Panc1 (cell line): ENCODE results near the gene EPHA7. TPM values are rescaled to one million over a fixed set of nuclear protein-coding genes. Genes with fewer than 3 reads are reported as not detected.

Source experiments
- ATAC-seq: fragments of 200-7000 bp; cut with Tn5 transposase; 2 replicates; pipeline ENCODE4 v1.9.1; 2020; ENCODE audit warnings: mild to moderate bottlenecking, moderate library complexity
- BruUV-seq: library from RNA; stranded (reverse); fragments of 400-500 nt; replicated peaks from 2 replicates; lab custom pipeline; 2021; lab: Mats Ljungman, UMichigan
- CTCF ChIA-PET: fragments of 300-600 bp; sonication (Branson Sonifier 250); formaldehyde crosslinking; loops from one replicate; lab custom pipeline; 2022; ENCODE audit warnings: antibody characterized with exemption; lab: Charles Lee
- POLR2A ChIA-PET: fragments of 300-600 bp; sonication (Branson Sonifier 250); formaldehyde crosslinking; loops from one replicate; lab custom pipeline; 2022; ENCODE audit warnings: antibody characterized with exemption; lab: Charles Lee
- DNase-seq: peaks from one replicate; pipeline ENCODE4 v3.0.0-alpha.2; 2010; ENCODE audit warnings: low read depth, low spot score
- H3K27ac ChIP-seq: 2 replicates; pipeline ENCODE4 v1.5.1; 2011; ENCODE audit warnings: mild to moderate bottlenecking, low read length, inconsistent platforms
- H3K27me3 ChIP-seq: fragments of 200-500 bp; sonication (Bioruptor generic); 2 replicates; pipeline ENCODE4 v1.6.0; 2014; ENCODE audit warnings: low read length, inconsistent platforms; ENCODE audit not compliant: control insufficient read depth, insufficient read depth
- H3K36me3 ChIP-seq: fragments of 200-500 bp; sonication (Bioruptor generic); 2 replicates; pipeline ENCODE4 v1.5.1; 2014; ENCODE audit warnings: inconsistent platforms, mild to moderate bottlenecking, low read length, moderate library complexity; ENCODE audit not compliant: control insufficient read depth, insufficient read depth
- H3K4me1 ChIP-seq: 2 replicates; pipeline ENCODE4 v1.5.1; 2011; ENCODE audit warnings: inconsistent platforms, mild to moderate bottlenecking, low read length, moderate library complexity; ENCODE audit not compliant: control insufficient read depth, insufficient read depth
- H3K4me3 ChIP-seq, 2 experiments: 2 replicates each; pipeline ENCODE4 v1.5.1; 2011 to 2012; ENCODE audit warnings: low read depth in 2 of 2, low read length in 2 of 2, mild to moderate bottlenecking in 2 of 2, inconsistent platforms in 1 of 2, moderate library complexity in 1 of 2
- H3K9me3 ChIP-seq: fragments of 200-500 bp; sonication (Bioruptor generic); 2 replicates; pipeline ENCODE4 v1.5.1; 2014; ENCODE audit warnings: low read depth, mild to moderate bottlenecking, inconsistent platforms, low read length, moderate library complexity; ENCODE audit not compliant: control insufficient read depth, insufficient read depth
- CTCF ChIP-seq: fragments of 450-650 bp; IDR thresholded peaks from 2 replicates; pipeline ENCODE4 v1.5.1; 2017; ENCODE audit warnings: mild to moderate bottlenecking
- POLR2AphosphoS5 ChIP-seq: IDR thresholded peaks from 2 replicates; pipeline ENCODE4 v1.6.1; 2012; ENCODE audit warnings: mild to moderate bottlenecking, low read depth, low read length, moderate library complexity
- REST ChIP-seq, 2 experiments: IDR thresholded peaks; 2 replicates each; pipeline ENCODE4 v1.6.1; 2011 to 2012; ENCODE audit warnings: low read depth in 2 of 2, control low read depth in 1 of 2, low read length in 1 of 2, mild to moderate bottlenecking in 1 of 2, moderate library complexity in 1 of 2; ENCODE audit not compliant: insufficient read depth in 1 of 2
- SIN3A ChIP-seq: IDR thresholded peaks from 2 replicates; pipeline ENCODE4 v1.6.1; 2012; ENCODE audit warnings: low read depth, mild to moderate bottlenecking, low read length, moderate library complexity, borderline replicate concordance; ENCODE audit not compliant: insufficient read depth
- TCF7L2 ChIP-seq: IDR thresholded peaks from 2 replicates; pipeline ENCODE4 v1.6.1; 2011; ENCODE audit warnings: mild to moderate bottlenecking, low read depth, low read length, inconsistent platforms
- in situ Hi-C: cut with HindIII; loops from 2 replicates; pipeline ENCODE4 v1.10.0; 2016; ENCODE audit warnings: low sequenced_read_pairs, low pct_unique_long_range_greater_than_20kb
- intact Hi-C: fragments of 100-400 bp; cut with micrococcal nuclease; formaldehyde crosslinking; loops from one replicate; pipeline ENCODE4 v1.10.0; 2022; ENCODE audit not compliant: unreplicated experiment
- total RNA-seq: library from RNA; stranded (reverse); gene quantifications from one replicate; pipeline ENCODE4 v1.2.1, GENCODE V29; 2021; ENCODE audit not compliant: unreplicated experiment

EPHA7 gene
- total RNA-seq, 1 experiment from 2014 or later, result 8.6 TPM

- POLR2A ChIA-PET, result no interaction called here
- ATAC-seq, result no peak
- intact Hi-C loops, result no loop called here
- DNase-seq, result no peak
- Histone ChIP-seq H3K27me3 (no peaks in the 10 kb centered on the region), H3K4me1 (no peaks in the 10 kb centered on the region), H3K9me3 (no peaks in the 10 kb centered on the region), H3K27ac (no peak overlapping the region), H3K36me3 (no peaks in the 10 kb centered on the region), H3K4me3 (no peak overlapping the region)
- no peak for TF ChIP-seq REST (IDR thresholded peaks at IDR 0.05; ENCODE audit: insufficient read depth in 1 of 2, low read depth in 2 of 2, low read length in 1 of 2)
- no peak for TF ChIP-seq CTCF
- no peak for TF ChIP-seq POLR2AphosphoS5
- TF ChIP-seq TCF7L2, result no peak
- TF ChIP-seq SIN3A, result no peak
- in situ Hi-C loops, result no loop called here
- BruUV-seq, result no TSS peak
- CTCF ChIA-PET, result no interaction called here
Measured at GRCh38 chr6:93341900-93342613, 77.3 kb downstream of the EPHA7 start.

GRCh38 chr6:93337772-93338394 is 81.5 kb downstream of the EPHA7 start:
- no peak overlapping the region for H3K4me3 ChIP-seq
- no peak for ATAC-seq
- in situ Hi-C loops, result no loop called here
- no TSS peak for BruUV-seq
- H3K9me3 ChIP-seq, result no peaks in the 10 kb centered on the region
- no peaks in the 10 kb centered on the region for H3K36me3 ChIP-seq
- DNase-seq, result no peak
- intact Hi-C loops, result no loop called here
- H3K27me3 ChIP-seq, result no peaks in the 10 kb centered on the region
- H3K27ac ChIP-seq, result no peak overlapping the region
- H3K4me1 ChIP-seq, result no peaks in the 10 kb centered on the region
- no peak for TF ChIP-seq CTCF
- TF ChIP-seq REST (IDR thresholded peaks at IDR 0.05; ENCODE audit: insufficient read depth in 1 of 2, low read depth in 2 of 2, low read length in 1 of 2), result no peak
- no peak for TF ChIP-seq POLR2AphosphoS5
- no peak for TF ChIP-seq SIN3A
- TF ChIP-seq TCF7L2, result no peak
- ChIA-PET CTCF (no interaction called here), POLR2A (no interaction called here)
